B cell (primary cell): ENCODE measurements around the gene TAF4. TPM values are rescaled to one million over a fixed set of nuclear protein-coding genes. Genes with fewer than 3 reads are reported as not detected.
A peak's percentile ranks its signal among the peaks of the same experiment; 100 is the strongest.

Experiments used
- ATAC-seq: fragments of 200-7000 bp; cut with Tn5 transposase; one replicate; pipeline ENCODE4 v1.10.0; 2021; ENCODE audit warnings: low read depth, mild to moderate bottlenecking, moderate number of reproducible peaks, moderate library complexity
- CTCF ChIA-PET: fragments of 350-600 bp; sonication (Branson Sonifier 250); formaldehyde crosslinking; loops from one replicate; lab custom pipeline; 2021; ENCODE audit warnings: antibody characterized with exemption, inconsistent platforms; lab: Charles Lee
- POLR2A ChIA-PET: fragments of 350-600 bp; sonication (Branson Sonifier 250); formaldehyde crosslinking; loops from one replicate; lab custom pipeline; 2021; ENCODE audit warnings: antibody characterized with exemption; lab: Charles Lee
- DNase-seq: peaks from one replicate; pipeline ENCODE4 v3.0.0; 2013
- H2AFZ ChIP-seq: 2 replicates; pipeline ENCODE4 v1.6.1; 2012; ENCODE audit warnings: mild to moderate bottlenecking, low read depth, low read length; ENCODE audit not compliant: insufficient read depth, poor library complexity, severe bottlenecking
- H3K27ac ChIP-seq, 2 donors: 1 replicate in 1 of 2; 2 replicates in 1 of 2; pipeline ENCODE4 v1.5.1; 2012 to 2013; ENCODE audit warnings: low read length in 2 of 2, mild to moderate bottlenecking in 2 of 2, moderate library complexity in 1 of 2
- H3K27me3 ChIP-seq, 4 experiments: fragments of 200-600 bp in 1 of 4; sonication (generic) in 1 of 4; replicated peaks in 1 of 4; 1 replicate in 2 of 4; 2 replicates in 2 of 4; pipeline versions ENCODE4 v1.6.1 to v1.7.0; 2013 to 2016; ENCODE audit warnings: low read length in 3 of 4, mild to moderate bottlenecking in 2 of 4, mixed read lengths in 1 of 4, moderate library complexity in 1 of 4; ENCODE audit not compliant: insufficient read depth in 4 of 4, control insufficient read depth in 3 of 4; ENCODE audit errors: control extremely low read depth in 1 of 4
- H3K36me3 ChIP-seq, 2 experiments: replicated peaks in 1 of 2; 1 replicate in 1 of 2; 2 replicates in 1 of 2; pipeline versions ENCODE4 v1.6.1 to v1.7.1; 2013; ENCODE audit warnings: low read length in 1 of 2; ENCODE audit not compliant: insufficient read depth in 2 of 2, control insufficient read depth in 1 of 2; ENCODE audit errors: control extremely low read depth in 1 of 2, extremely low read depth in 1 of 2
- H3K4me1 ChIP-seq, 2 donors: fragments of 200-600 bp in 1 of 2; sonication (generic) in 1 of 2; 1 replicate in 1 of 2; 2 replicates in 1 of 2; pipeline versions ENCODE4 v1.5.1 to v1.6.1; 2013 to 2017; ENCODE audit warnings: low read length in 2 of 2; ENCODE audit not compliant: control insufficient read depth in 2 of 2, insufficient read depth in 2 of 2
- H3K4me2 ChIP-seq: replicated peaks from 2 replicates; pipeline ENCODE3; 2012; ENCODE audit warnings: mild to moderate bottlenecking, low read depth, low read length; ENCODE audit not compliant: poor library complexity, severe bottlenecking
- H3K4me3 ChIP-seq, 5 experiments: fragments of 200-600 bp in 1 of 5; sonication (generic) in 1 of 5; 1 replicate in 3 of 5; 2 replicates in 2 of 5; pipeline versions ENCODE4 v1.5.1 to v1.7.0; 2011 to 2016; ENCODE audit warnings: low read length in 4 of 5, mild to moderate bottlenecking in 4 of 5, low read depth in 2 of 5, control low read depth in 1 of 5, moderate library complexity in 1 of 5; ENCODE audit not compliant: insufficient read depth in 1 of 5; ENCODE audit errors: control extremely low read depth in 1 of 5, extremely low read depth in 1 of 5
- H3K79me2 ChIP-seq: fragments of 200-600 bp; sonication (generic); one replicate; pipeline ENCODE4 v1.6.0; 2016; ENCODE audit warnings: low read length; ENCODE audit not compliant: control insufficient read depth, insufficient read depth
- H3K9ac ChIP-seq: fragments of 200-600 bp; sonication (generic); 2 replicates; pipeline ENCODE4 v1.6.1; 2017; ENCODE audit warnings: mild to moderate bottlenecking, low read length, moderate library complexity
- H3K9me3 ChIP-seq, 3 donors: one replicate each; pipeline versions ENCODE4 v1.6.1 to v1.7.1; 2013; ENCODE audit warnings: low read length in 2 of 3; ENCODE audit not compliant: control insufficient read depth in 2 of 3, insufficient read depth in 1 of 3; ENCODE audit errors: control extremely low read depth in 1 of 3
- H4K20me1 ChIP-seq: 2 replicates; pipeline ENCODE4 v1.6.0; 2012; ENCODE audit warnings: mild to moderate bottlenecking, low read length; ENCODE audit not compliant: insufficient read depth, control insufficient read depth, poor library complexity, severe bottlenecking
- H3K27ac Mint-ChIP-seq: one replicate; pipeline ENCODE4 v1.8.0; 2021; ENCODE audit warnings: mixed read lengths
- H3K27me3 Mint-ChIP-seq: one replicate; pipeline ENCODE4 v1.8.0; 2021; ENCODE audit warnings: mixed read lengths
- H3K4me1 Mint-ChIP-seq: one replicate; pipeline ENCODE4 v1.8.0; 2021; ENCODE audit warnings: mixed read lengths
- H3K4me3 Mint-ChIP-seq: one replicate; pipeline ENCODE4 v1.8.0; 2021; ENCODE audit warnings: mixed read lengths
- H3K9me3 Mint-ChIP-seq: one replicate; pipeline ENCODE4 v1.8.0; 2022; ENCODE audit warnings: mixed read lengths; ENCODE audit not compliant: insufficient read depth
- EZH2 ChIP-seq: IDR thresholded peaks from 2 replicates; pipeline ENCODE4 v1.6.1; 2012; ENCODE audit warnings: borderline replicate concordance, low read depth, mild to moderate bottlenecking, moderate library complexity, low read length; ENCODE audit not compliant: insufficient read depth, poor library complexity, severe bottlenecking
- WGBS: methylation state at CpG from one replicate; pipeline ENCODE4 v1.1.5; 2013; ENCODE audit warnings: missing lambda C conversion rate; ENCODE audit not compliant: insufficient coverage; 5-methylcytosine and 5-hydroxymethylcytosine counted together
- intact Hi-C: fragments of 100-400 bp; cut with micrococcal nuclease; formaldehyde crosslinking; loops from one replicate; pipeline ENCODE4 v1.10.0; 2022
- polyA plus RNA-seq: library from polyadenylated mRNA; depleted of rRNA; stranded (reverse); fragments of >200 nt; gene quantifications from 2 replicates; pipeline ENCODE4 v1.2.3, GENCODE V29; 2012
- total RNA-seq, 2 donors: library from RNA; stranded (reverse); fragments of 120-200 nt in 1 of 2; gene quantifications; 1 replicate in 1 of 2; 2 replicates in 1 of 2; pipeline versions ENCODE4 v1.2.3 to v1.2.4, GENCODE V29; 2013 to 2022
- TF ChIP-seq, protein P1 (sequence below): fragments of 200-600 bp; IDR thresholded peaks from one replicate; pipeline ENCODE4 v1.8.0; 2022; ENCODE audit warnings: antibody characterized with exemption, mild to moderate bottlenecking

TAF4 gene
- total and polyA plus RNA-seq, 2 donors (not counting 1 experiment from before 2014, with no cell fraction given): 13.9 to 39.5 TPM

- no peaks in the 10 kb centered on the region for H3K9me3 ChIP-seq
- peak overlapping the region; percentile 42 to 88 (median 75) for H3K4me3 ChIP-seq
- ATAC-seq: no peak
- peaks cover 38% of the 10 kb centered on the region for H3K4me1 Mint-ChIP-seq
- peak overlapping the region; percentile 88 for H2AFZ ChIP-seq
- intact Hi-C loops: loop anchor here (1.0 to 5.0 kb wide), 3 partner anchors 54 to 171 kb away; partner anchors contain the start of genes OSBPL2, PSMA7 and SS18L1
- 6% methylated on average over 14 of the region's 15 CpGs for WGBS
- peak overlapping the region in 1 of 2 donors; percentile 72 for H3K27ac ChIP-seq
- peak overlapping the region; percentile 92 for H3K27ac Mint-ChIP-seq
- H3K9me3 Mint-ChIP-seq: no peaks in the 10 kb centered on the region
- H3K4me2 ChIP-seq: peak overlapping the region; percentile 98
- H3K4me1 ChIP-seq: peaks cover 31 to 33% of the 10 kb centered on the region in 2 donors
- POLR2A ChIA-PET: interaction anchor here (0.6 to 2.2 kb wide), 3 partner anchors 55 to 1503 kb away, joined by 5 to 21 read pairs (median 5); partner anchors contain the start of genes LSM14B, PSMA7 and SS18L1
- peaks cover 0 to 3% of the 10 kb centered on the region in 2 experiments for H3K36me3 ChIP-seq
- H4K20me1 ChIP-seq: peaks cover 23% of the 10 kb centered on the region
- H3K27me3 ChIP-seq: peaks cover 0 to 8% (median 0%) of the 10 kb centered on the region in 4 experiments
- peak overlapping the region; percentile 79 for H3K9ac ChIP-seq
- TF ChIP-seq, protein P1, sequence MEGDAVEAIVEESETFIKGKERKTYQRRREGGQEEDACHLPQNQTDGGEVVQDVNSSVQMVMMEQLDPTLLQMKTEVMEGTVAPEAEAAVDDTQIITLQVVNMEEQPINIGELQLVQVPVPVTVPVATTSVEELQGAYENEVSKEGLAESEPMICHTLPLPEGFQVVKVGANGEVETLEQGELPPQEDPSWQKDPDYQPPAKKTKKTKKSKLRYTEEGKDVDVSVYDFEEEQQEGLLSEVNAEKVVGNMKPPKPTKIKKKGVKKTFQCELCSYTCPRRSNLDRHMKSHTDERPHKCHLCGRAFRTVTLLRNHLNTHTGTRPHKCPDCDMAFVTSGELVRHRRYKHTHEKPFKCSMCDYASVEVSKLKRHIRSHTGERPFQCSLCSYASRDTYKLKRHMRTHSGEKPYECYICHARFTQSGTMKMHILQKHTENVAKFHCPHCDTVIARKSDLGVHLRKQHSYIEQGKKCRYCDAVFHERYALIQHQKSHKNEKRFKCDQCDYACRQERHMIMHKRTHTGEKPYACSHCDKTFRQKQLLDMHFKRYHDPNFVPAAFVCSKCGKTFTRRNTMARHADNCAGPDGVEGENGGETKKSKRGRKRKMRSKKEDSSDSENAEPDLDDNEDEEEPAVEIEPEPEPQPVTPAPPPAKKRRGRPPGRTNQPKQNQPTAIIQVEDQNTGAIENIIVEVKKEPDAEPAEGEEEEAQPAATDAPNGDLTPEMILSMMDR: no peak
- TF ChIP-seq EZH2: no peak
- no peaks in the 10 kb centered on the region for H3K27me3 Mint-ChIP-seq
- CTCF ChIA-PET: interaction anchor here (0.6 to 1.9 kb wide), 6 partner anchors 35 to 75 kb away, joined by 3 to 8 read pairs (median 4); partner anchors contain the start of gene LSM14B
- peaks cover 34% of the 10 kb centered on the region for H3K79me2 ChIP-seq
- peak; percentile 49 for DNase-seq
- H3K4me3 Mint-ChIP-seq: peak overlapping the region; percentile 93
Measured at GRCh38 chr20:62066983-62067433, 1.3 kb upstream of the TAF4 start.
